ENCODE results near the gene MSANTD7.

The MSANTD7 gene

GRCh38 chr10:14833106-14833505, 5.0 kb upstream of the MSANTD7 start:
- no peak for DNase-seq
- Histone ChIP-seq H4K20me1 (ENCODE audit: insufficient read depth, low read length) (no peaks in the 10 kb centered on the region), H3K9ac (ENCODE audit: low read length) (no peak overlapping the region), H3K9me2 (replicated peaks; ENCODE audit: insufficient read depth, low read length) (no peaks in the 10 kb centered on the region), H3F3A (ENCODE audit: insufficient read depth, low read length) (no peaks in the 10 kb centered on the region), H3K4me3 (ENCODE audit: low read length) (no peak overlapping the region), H3K27ac (ENCODE audit: low read length) (no peak overlapping the region), H3K79me2 (ENCODE audit: low read length) (peaks cover under 1% of the 10 kb centered on the region), H3K27me3 (replicated peaks; ENCODE audit: insufficient read depth, low read length) (no peaks in the 10 kb centered on the region), H3K9me3 (replicated peaks; ENCODE audit: insufficient read depth, low read length) (no peaks in the 10 kb centered on the region), H2AFZ (ENCODE audit: low read length) (no peak overlapping the region), H3K36me3 (replicated peaks; ENCODE audit: insufficient read depth, low read length) (no peaks in the 10 kb centered on the region), H3K4me1 (ENCODE audit: low read length) (peaks cover 6% of the 10 kb centered on the region), H3K4me2 (ENCODE audit: low read depth, low read length) (no peak overlapping the region)
- no peak for TF ChIP-seq EZH2phosphoT487 (IDR thresholded peaks at IDR 0.05; ENCODE audit: low read length)
- TF ChIP-seq, protein P1, sequence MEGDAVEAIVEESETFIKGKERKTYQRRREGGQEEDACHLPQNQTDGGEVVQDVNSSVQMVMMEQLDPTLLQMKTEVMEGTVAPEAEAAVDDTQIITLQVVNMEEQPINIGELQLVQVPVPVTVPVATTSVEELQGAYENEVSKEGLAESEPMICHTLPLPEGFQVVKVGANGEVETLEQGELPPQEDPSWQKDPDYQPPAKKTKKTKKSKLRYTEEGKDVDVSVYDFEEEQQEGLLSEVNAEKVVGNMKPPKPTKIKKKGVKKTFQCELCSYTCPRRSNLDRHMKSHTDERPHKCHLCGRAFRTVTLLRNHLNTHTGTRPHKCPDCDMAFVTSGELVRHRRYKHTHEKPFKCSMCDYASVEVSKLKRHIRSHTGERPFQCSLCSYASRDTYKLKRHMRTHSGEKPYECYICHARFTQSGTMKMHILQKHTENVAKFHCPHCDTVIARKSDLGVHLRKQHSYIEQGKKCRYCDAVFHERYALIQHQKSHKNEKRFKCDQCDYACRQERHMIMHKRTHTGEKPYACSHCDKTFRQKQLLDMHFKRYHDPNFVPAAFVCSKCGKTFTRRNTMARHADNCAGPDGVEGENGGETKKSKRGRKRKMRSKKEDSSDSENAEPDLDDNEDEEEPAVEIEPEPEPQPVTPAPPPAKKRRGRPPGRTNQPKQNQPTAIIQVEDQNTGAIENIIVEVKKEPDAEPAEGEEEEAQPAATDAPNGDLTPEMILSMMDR (IDR thresholded peaks at IDR 0.05; ENCODE audit: low read length) = no peak
- TF ChIP-seq EZH2 (optimal IDR thresholded peaks at IDR 0.05; ENCODE audit: low read depth, low read length) = no peak

DNA sequence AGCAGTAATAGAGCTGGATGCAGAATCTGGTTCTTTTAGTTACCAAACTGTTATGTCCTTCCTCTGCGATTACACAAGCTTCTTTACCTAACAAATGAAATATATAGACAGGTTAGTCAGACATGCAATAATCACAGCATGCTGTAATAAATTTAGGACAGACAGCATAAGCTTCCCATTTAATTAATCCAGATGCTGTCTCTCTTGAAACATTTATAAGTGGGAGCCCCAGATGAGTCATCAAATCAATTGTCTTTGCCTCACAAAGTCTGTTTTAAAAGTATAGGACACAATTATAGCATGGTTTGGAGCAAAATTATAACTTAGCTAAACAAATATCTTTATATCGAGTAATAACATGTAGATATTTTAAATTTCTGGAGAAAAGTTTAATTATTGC, 1.9 kb upstream of the MSANTD7 start:
- Histone ChIP-seq H3F3A (ENCODE audit: insufficient read depth, low read length) (no peaks in the 10 kb centered on the region), H3K4me3 (ENCODE audit: low read length) (no peak overlapping the region), H2AFZ (ENCODE audit: low read length) (no peak overlapping the region), H3K9ac (ENCODE audit: low read length) (no peak overlapping the region), H3K27ac (ENCODE audit: low read length) (no peak overlapping the region), H3K27me3 (replicated peaks; ENCODE audit: insufficient read depth, low read length) (no peaks in the 10 kb centered on the region), H3K4me1 (ENCODE audit: low read length) (peaks cover 4% of the 10 kb centered on the region; the same call in 1 of the 2 replicates), H3K79me2 (ENCODE audit: low read length) (peaks cover 31% of the 10 kb centered on the region), H4K20me1 (ENCODE audit: insufficient read depth, low read length) (no peaks in the 10 kb centered on the region), H3K4me2 (ENCODE audit: low read depth, low read length) (no peak overlapping the region), H3K9me2 (replicated peaks; ENCODE audit: insufficient read depth, low read length) (no peaks in the 10 kb centered on the region), H3K36me3 (replicated peaks; ENCODE audit: insufficient read depth, low read length) (no peaks in the 10 kb centered on the region; the same call in 1 of the 2 replicates), H3K9me3 (replicated peaks; ENCODE audit: insufficient read depth, low read length) (no peaks in the 10 kb centered on the region)
- TF ChIP-seq EZH2phosphoT487 (IDR thresholded peaks at IDR 0.05; ENCODE audit: low read length) (no peak), EZH2 (optimal IDR thresholded peaks at IDR 0.05; ENCODE audit: low read depth, low read length) (no peak)
- TF ChIP-seq, protein P1 (IDR thresholded peaks at IDR 0.05; ENCODE audit: low read length) = no peak
- DNase-seq = no peak

GRCh38 chr10:14837003-14837756, 926 bp upstream of the MSANTD7 start:
- peaks cover 40% of the 10 kb centered on the region for H3K79me2 ChIP-seq (ENCODE audit: low read length)
- no peaks in the 10 kb centered on the region for H3K9me3 ChIP-seq (replicated peaks; ENCODE audit: insufficient read depth, low read length)
- peaks cover 3% of the 10 kb centered on the region for H3K36me3 ChIP-seq (replicated peaks; ENCODE audit: insufficient read depth, low read length)
- H3K9me2 ChIP-seq (replicated peaks; ENCODE audit: insufficient read depth, low read length) = no peaks in the 10 kb centered on the region
- H3K4me3 ChIP-seq (ENCODE audit: low read length) = peak overlapping the region; percentile 81
- H3K9ac ChIP-seq (ENCODE audit: low read length) = peak overlapping the region; percentile 89
- peak overlapping the region; percentile 85 for H3K4me2 ChIP-seq (ENCODE audit: low read depth, low read length)
- no peaks in the 10 kb centered on the region for H3K27me3 ChIP-seq (replicated peaks; ENCODE audit: insufficient read depth, low read length)
- no peaks in the 10 kb centered on the region for H4K20me1 ChIP-seq (ENCODE audit: insufficient read depth, low read length)
- peak overlapping the region; percentile 71 for H3K27ac ChIP-seq (ENCODE audit: low read length)
- TF ChIP-seq, protein P1 (IDR thresholded peaks at IDR 0.05; ENCODE audit: low read length) = no peak
- peak overlapping the region; percentile 72 for H2AFZ ChIP-seq (ENCODE audit: low read length)
- DNase-seq = no peak
- peaks cover 4% of the 10 kb centered on the region; the same call in 1 of the 2 replicates for H3K4me1 ChIP-seq (ENCODE audit: low read length)
- H3F3A ChIP-seq (ENCODE audit: insufficient read depth, low read length) = no peaks in the 10 kb centered on the region
